Loucy (cell line): ENCODE results near the gene DEK.

ENCODE experiments used
- H2AFZ ChIP-seq: fragments of 200-600 bp; sonication (generic); 2 replicates; pipeline ENCODE4 v1.6.0; 2016; ENCODE audit warnings: antibody characterized with exemption, mild to moderate bottlenecking, low read length, moderate library complexity
- H3F3A ChIP-seq: fragments of 200-600 bp; 2 replicates; pipeline ENCODE4 v1.6.0; 2016; ENCODE audit warnings: antibody characterized with exemption, low read depth, mild to moderate bottlenecking
- H3K27me3 ChIP-seq: fragments of 200-600 bp; sonication (generic); 2 replicates; pipeline ENCODE4 v1.6.1; 2014; ENCODE audit warnings: low read length, mild to moderate bottlenecking; ENCODE audit not compliant: insufficient read depth, poor library complexity, severe bottlenecking
- H3K36me3 ChIP-seq: fragments of 200-600 bp; sonication (generic); 2 replicates; pipeline ENCODE4 v1.6.1; 2016; ENCODE audit warnings: low read length; ENCODE audit not compliant: insufficient read depth
- H3K4me1 ChIP-seq: fragments of 200-600 bp; sonication (generic); 2 replicates; pipeline ENCODE4 v1.5.1; 2014; ENCODE audit warnings: low read length, mild to moderate bottlenecking; ENCODE audit not compliant: insufficient read depth, poor library complexity, severe bottlenecking
- H3K4me2 ChIP-seq: fragments of 200-600 bp; sonication (generic); 2 replicates; pipeline ENCODE4 v1.6.0; 2014; ENCODE audit warnings: antibody characterized with exemption, low read length, low read depth, mild to moderate bottlenecking; ENCODE audit not compliant: poor library complexity, severe bottlenecking
- H3K4me3 ChIP-seq: fragments of 200-600 bp; sonication (generic); 2 replicates; pipeline ENCODE4 v1.5.1; 2014; ENCODE audit warnings: low read length, mild to moderate bottlenecking, mixed read lengths; ENCODE audit not compliant: poor library complexity, severe bottlenecking
- H3K79me2 ChIP-seq: fragments of 200-600 bp; sonication (generic); 2 replicates; pipeline ENCODE4 v1.6.1; 2014; ENCODE audit warnings: low read length; ENCODE audit not compliant: insufficient read depth
- H3K9ac ChIP-seq: fragments of 200-600 bp; sonication (generic); 2 replicates; pipeline ENCODE4 v1.6.0; 2014; ENCODE audit warnings: mild to moderate bottlenecking, low read depth, low read length, moderate library complexity; ENCODE audit not compliant: poor library complexity, severe bottlenecking
- H3K9me2 ChIP-seq: fragments of 200-600 bp; sonication (generic); replicated peaks from 2 replicates; pipeline ENCODE4 v1.6.1; 2016; ENCODE audit warnings: low read depth, low read length, mixed read lengths
- H3K9me3 ChIP-seq: fragments of 200-600 bp; sonication (generic); 2 replicates; pipeline ENCODE4 v1.6.1; 2014; ENCODE audit warnings: mild to moderate bottlenecking, antibody characterized with exemption, low read length, low read depth; ENCODE audit not compliant: insufficient read depth
- H4K20me1 ChIP-seq: fragments of 200-600 bp; sonication (generic); 2 replicates; pipeline ENCODE4 v1.6.0; 2014; ENCODE audit warnings: antibody characterized with exemption, low read length, mild to moderate bottlenecking; ENCODE audit not compliant: insufficient read depth, poor library complexity, severe bottlenecking
- CTCF ChIP-seq: fragments of 200-600 bp; sonication (generic); conservative IDR thresholded peaks from 2 replicates; pipeline ENCODE4 v1.5.1; 2014; ENCODE audit warnings: mild to moderate bottlenecking, antibody characterized with exemption, low read length
- EZH2phosphoT487 ChIP-seq: fragments of 200-600 bp; IDR thresholded peaks from 2 replicates; pipeline ENCODE4 v1.6.1; 2018; ENCODE audit warnings: antibody characterized with exemption, mild to moderate bottlenecking, moderate library complexity, borderline replicate concordance

Gene DEK

GRCh38 chr6:18253635-18254034, 10.7 kb downstream of the DEK start:
- Histone ChIP-seq H3K9ac (no peak overlapping the region), H2AFZ (no peak overlapping the region), H3K27me3 (no peaks in the 10 kb centered on the region), H4K20me1 (peaks cover 92% of the 10 kb centered on the region), H3F3A (no peaks in the 10 kb centered on the region), H3K9me2 (no peaks in the 10 kb centered on the region), H3K4me2 (peak overlapping the region; percentile 22), H3K79me2 (peaks cover 100% of the 10 kb centered on the region), H3K36me3 (peaks cover 91% of the 10 kb centered on the region), H3K9me3 (no peaks in the 10 kb centered on the region), H3K4me3 (no peak overlapping the region), H3K4me1 (peaks cover 22% of the 10 kb centered on the region)
- no peak for TF ChIP-seq CTCF
- no peak for TF ChIP-seq EZH2phosphoT487

- Histone ChIP-seq H3K36me3 (peaks cover 94% of the 10 kb centered on the region), H3K9ac (no peak overlapping the region), H3K9me2 (no peaks in the 10 kb centered on the region), H4K20me1 (peaks cover 65% of the 10 kb centered on the region), H3K4me1 (no peaks in the 10 kb centered on the region), H3K4me3 (no peak overlapping the region), H3K4me2 (no peak overlapping the region), H3F3A (no peaks in the 10 kb centered on the region), H2AFZ (no peak overlapping the region), H3K79me2 (peaks cover 90% of the 10 kb centered on the region), H3K9me3 (no peaks in the 10 kb centered on the region), H3K27me3 (no peaks in the 10 kb centered on the region)
- TF ChIP-seq CTCF (no peak), EZH2phosphoT487 (no peak)
These were observed 15.1 kb downstream of the DEK start for GRCh38 chr6:18249271-18249670.

GRCh38 chr6:18248698-18249097, 15.6 kb downstream of the DEK start:
- H4K20me1 ChIP-seq = peaks cover 65% of the 10 kb centered on the region
- no peaks in the 10 kb centered on the region for H3F3A ChIP-seq
- H3K27me3 ChIP-seq = no peaks in the 10 kb centered on the region
- H3K9ac ChIP-seq = no peak overlapping the region
- H3K4me1 ChIP-seq = no peaks in the 10 kb centered on the region
- no peaks in the 10 kb centered on the region for H3K9me2 ChIP-seq
- no peaks in the 10 kb centered on the region for H3K9me3 ChIP-seq
- H3K4me2 ChIP-seq = no peak overlapping the region
- TF ChIP-seq EZH2phosphoT487 (no peak), CTCF (no peak)
- H3K4me3 ChIP-seq = no peak overlapping the region
- no peak overlapping the region for H2AFZ ChIP-seq
- H3K79me2 ChIP-seq = peaks cover 88% of the 10 kb centered on the region
- peaks cover 94% of the 10 kb centered on the region for H3K36me3 ChIP-seq
